Motor neuron (in vitro differentiated cells): ENCODE data around the gene SLC43A2. TPM values are rescaled to one million over a fixed set of nuclear protein-coding genes. Genes with fewer than 3 reads are reported as not detected.
A peak's percentile ranks its signal among the peaks of the same experiment; 100 is the strongest.

ENCODE experiments used
- ATAC-seq, 8 experiments: fragments of 200-7000 bp; cut with Tn5 transposase; replicated peaks in 6 of 8; 2 replicates each; pipeline ENCODE4 v1.8.0; 2021; ENCODE audit warnings: mild to moderate bottlenecking in 8 of 8, moderate library complexity in 8 of 8
- H3K27ac ChIP-seq, 2 donors: fragments of 250-450 bp; sonication (Bioruptor Pico); 2 replicates each; pipeline ENCODE4 v1.9.0; 2021; ENCODE audit warnings: antibody characterized with exemption in 2 of 2, mild to moderate bottlenecking in 2 of 2, moderate library complexity in 1 of 2
- H3K4me1 ChIP-seq, 2 donors: fragments of 250-450 bp; sonication (Bioruptor Pico); replicated peaks in 1 of 2; 2 replicates each; pipeline ENCODE4 v1.6.1; 2021; ENCODE audit warnings: antibody characterized with exemption in 2 of 2, mild to moderate bottlenecking in 2 of 2, moderate library complexity in 1 of 2
- H3K4me3 ChIP-seq, 5 donors: fragments of 250-450 bp; sonication (Bioruptor Pico); 2 replicates each; pipeline ENCODE4 v1.9.0; 2021; ENCODE audit warnings: antibody characterized with exemption in 5 of 5, mild to moderate bottlenecking in 5 of 5, moderate library complexity in 4 of 5
- WGBS, 10 experiments: fragments of 450-650 bp; shearing (Covaris generic); methylation state at CpG; one replicate each; pipeline ENCODE4 v1.0.0; 2022; 5-methylcytosine and 5-hydroxymethylcytosine counted together
- in situ Hi-C, 9 experiments: fragments of 400-800 bp; cut with MboI; loops; one replicate each; pipeline ENCODE4 v1.15.0; 2021; ENCODE audit warnings: low sequenced_read_pairs in 9 of 9, low pct_unique_long_range_greater_than_20kb in 2 of 9; ENCODE audit not compliant: unreplicated experiment in 9 of 9
- total RNA-seq, 8 experiments: library from RNA; unstranded; fragments of 300-600 nt; gene quantifications; 2 replicates each; pipeline versions ENCODE4 v1.2.3 to v1.2.4, GENCODE V29; 2022

SLC43A2 gene
- total RNA-seq, 8 experiments from 2014 or later = 7.2 to 33.3 (median 25.2) TPM

DNA sequence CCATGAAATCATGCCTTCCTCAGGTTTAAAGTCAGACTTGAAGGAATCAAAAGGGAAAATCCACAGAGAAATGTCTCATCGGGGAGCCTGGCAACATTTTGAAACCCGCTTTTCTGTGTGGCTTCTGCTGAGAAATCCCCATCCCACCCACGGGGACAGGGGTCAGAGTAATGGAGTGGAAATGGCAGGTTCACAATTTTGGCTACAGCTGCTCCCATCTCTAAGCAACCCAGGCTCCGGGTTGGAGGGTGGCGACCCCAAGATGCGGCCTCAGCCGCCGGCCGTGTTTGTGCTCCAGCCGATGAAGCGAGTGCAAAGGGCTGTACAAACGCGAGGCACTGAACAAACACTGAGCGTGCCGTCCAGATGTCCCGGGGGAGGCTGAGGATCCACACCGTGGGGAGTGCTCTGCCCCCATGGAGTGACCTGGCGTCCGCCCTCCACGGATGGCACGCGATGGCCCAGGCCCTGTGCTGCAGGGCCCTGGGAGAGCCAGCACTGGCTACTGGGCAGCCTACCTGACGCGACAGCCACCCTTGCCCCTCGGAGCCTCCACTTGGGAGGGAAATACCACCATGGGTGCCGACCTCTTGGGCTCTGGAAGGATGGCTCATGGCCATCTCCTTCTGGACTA is 22.2 kb downstream of the SLC43A2 start:
- 20 to 100% (median 73%) methylated on average over 1 to 13 of the region's 26 CpGs; no CpG with 5 or more reads in 5 of the 10 experiments for WGBS, 10 experiments
- peak in 5 of 8 experiments; percentile 6 to 65 (median 32) for ATAC-seq
- no peak overlapping the region for H3K27ac ChIP-seq
- peaks cover 18 to 25% of the 10 kb centered on the region in 2 donors for H3K4me1 ChIP-seq
- H3K4me3 ChIP-seq = no peak overlapping the region
- in situ Hi-C loops = no loop called here

- ATAC-seq = peak in 2 of 8 experiments; percentile 5 to 12
- WGBS, 10 experiments = 60 to 100% (median 94%) methylated on average over 1 to 6 of the region's 19 CpGs; no CpG with 5 or more reads in 7 of the 10 experiments
- no peak overlapping the region for H3K4me3 ChIP-seq
- in situ Hi-C loops = no loop called here
- H3K4me1 ChIP-seq = peaks cover 18 to 25% of the 10 kb centered on the region in 2 donors
- H3K27ac ChIP-seq = no peak overlapping the region
Measured at GRCh38 chr17:1605681-1606351, 22.8 kb downstream of the SLC43A2 start.

- in situ Hi-C loops = no loop called here
- peak overlapping the region; percentile 48 to 79 for H3K27ac ChIP-seq
- ATAC-seq = peak in 5 of 8 experiments; percentile 27 to 81 (median 77)
Measured at GRCh38 chr17:1604831-1605528, 23.7 kb downstream of the SLC43A2 start.

GRCh38 chr17:1601571-1601970 is 27.1 kb downstream of the SLC43A2 start:
- WGBS, 10 experiments = 33 to 100% (median 90%) methylated on average over 1 to 5 of the region's 14 CpGs; no CpG with 5 or more reads in 6 of the 10 experiments
- H3K4me3 ChIP-seq = no peak overlapping the region
- in situ Hi-C loops = no loop called here
- H3K27ac ChIP-seq = no peak overlapping the region
- no peak for ATAC-seq
- H3K4me1 ChIP-seq = peaks cover 11 to 21% of the 10 kb centered on the region in 2 donors

More at GRCh38 chr17:1604831-1605528, 23.7 kb downstream of the SLC43A2 start:
- 41 to 95% (median 42%) methylated on average over 4 to 7 of the region's 35 CpGs; no CpG with 5 or more reads in 7 of the 10 experiments for WGBS, 10 experiments
- Histone ChIP-seq H3K4me1 (peaks cover 18 to 25% of the 10 kb centered on the region in 2 donors), H3K4me3 (no peak overlapping the region)

DNA sequence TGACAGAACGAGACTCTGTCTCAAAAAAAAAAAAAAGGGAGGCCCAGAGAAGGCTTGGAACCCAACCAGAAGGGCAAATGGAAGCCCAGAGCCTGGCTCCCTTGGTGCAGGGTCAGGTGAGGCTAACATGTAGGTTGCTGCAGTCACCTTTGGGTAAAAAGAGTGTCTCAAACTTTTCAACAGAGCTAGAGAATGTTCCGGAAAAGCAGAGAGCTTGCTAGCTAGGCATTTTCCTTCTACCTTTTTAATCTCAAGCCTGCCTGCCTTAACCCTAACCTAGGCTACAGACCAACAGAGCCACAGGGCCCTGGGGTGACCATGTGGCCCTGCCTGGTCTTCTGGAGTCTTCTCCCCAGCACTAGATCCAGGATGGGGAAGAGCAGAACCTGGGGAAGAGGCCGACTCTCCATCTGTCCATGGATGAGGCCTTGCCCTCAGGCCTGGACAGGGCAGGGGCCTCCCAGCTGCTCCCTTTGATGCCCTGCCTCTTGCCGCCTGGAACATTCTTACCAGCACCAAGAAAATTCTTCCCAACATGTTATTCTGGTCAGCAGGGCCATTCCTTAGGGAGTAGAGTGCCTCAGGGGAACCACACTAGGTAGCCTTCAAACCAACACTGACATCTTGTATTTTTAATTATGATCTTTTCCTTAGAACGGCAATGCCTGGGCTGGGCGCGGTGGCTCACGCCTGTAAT is 30.1 kb downstream of the SLC43A2 start:
- Histone ChIP-seq H3K4me1 (no peaks in the 10 kb centered on the region), H3K4me3 (no peak overlapping the region), H3K27ac (no peak overlapping the region)
- in situ Hi-C loops = no loop called here
- ATAC-seq = no peak
- 80 to 100% (median 93%) methylated on average over 1 to 7 of the region's 8 CpGs; no CpG with 5 or more reads in 2 of the 10 experiments for WGBS, 10 experiments

- WGBS, 10 experiments = 80 to 100% (median 94%) methylated on average over 1 to 12 of the region's 14 CpGs; no CpG with 5 or more reads in 3 of the 10 experiments
- no peak overlapping the region for H3K4me3 ChIP-seq
- no peaks in the 10 kb centered on the region for H3K4me1 ChIP-seq
- in situ Hi-C loops = no loop called here
- no peak overlapping the region for H3K27ac ChIP-seq
- ATAC-seq = no peak
Measured at GRCh38 chr17:1597861-1598342, 30.7 kb downstream of the SLC43A2 start.

DNA sequence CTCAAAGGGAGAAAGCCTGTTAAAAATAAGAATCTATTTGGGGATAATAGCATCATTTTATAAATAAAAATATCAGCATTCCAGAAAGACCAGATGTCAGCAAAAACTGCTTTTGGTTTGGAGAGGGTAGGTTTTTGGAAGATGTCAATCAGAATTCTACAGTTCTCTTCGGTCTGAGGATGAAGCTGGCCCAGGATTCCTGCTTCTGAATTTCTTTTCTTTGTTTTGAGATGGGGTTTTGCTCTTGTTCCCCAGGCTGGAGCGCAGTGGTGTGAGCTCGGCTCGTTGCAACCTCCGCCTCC is 35.1 kb downstream of the SLC43A2 start:
- no peak overlapping the region for H3K4me3 ChIP-seq
- no peaks in the 10 kb centered on the region for H3K4me1 ChIP-seq
- 50 to 100% (median 86%) methylated on average over 1 to 5 of the region's 5 CpGs; no CpG with 5 or more reads in 3 of the 10 experiments for WGBS, 10 experiments
- ATAC-seq = no peak
- in situ Hi-C loops = no loop called here
- no peak overlapping the region for H3K27ac ChIP-seq

- ATAC-seq = no peak
- H3K27ac ChIP-seq = no peak overlapping the region
- no peak overlapping the region for H3K4me3 ChIP-seq
- 69 to 100% (median 94%) methylated on average over 1 to 13 of the region's 25 CpGs; no CpG with 5 or more reads in 5 of the 10 experiments for WGBS, 10 experiments
- no peaks in the 10 kb centered on the region for H3K4me1 ChIP-seq
- in situ Hi-C loops = no loop called here
Measured at GRCh38 chr17:1592751-1593629, 35.6 kb downstream of the SLC43A2 start.

GRCh38 chr17:1591474-1592090 is 37.1 kb downstream of the SLC43A2 start:
- in situ Hi-C loops = no loop called here
- Histone ChIP-seq H3K4me3 (no peak overlapping the region), H3K27ac (no peak overlapping the region), H3K4me1 (no peaks in the 10 kb centered on the region)
- ATAC-seq = no peak
- WGBS, 10 experiments = 80 to 100% methylated on average over 1 to 2 of the region's 40 CpGs; no CpG with 5 or more reads in 8 of the 10 experiments

GRCh38 chr17:1590747-1591473 is 37.7 kb downstream of the SLC43A2 start:
- no peak overlapping the region for H3K4me3 ChIP-seq
- no peaks in the 10 kb centered on the region for H3K4me1 ChIP-seq
- in situ Hi-C loops = no loop called here
- WGBS, 10 experiments = 78% methylated on average over 6 of the region's 38 CpGs; no CpG with 5 or more reads in 9 of the 10 experiments
- no peak overlapping the region for H3K27ac ChIP-seq
- peak in 3 of 8 experiments; percentile 15 to 19 (median 17) for ATAC-seq

GRCh38 chr17:1590029-1590746 is 38.4 kb downstream of the SLC43A2 start:
- WGBS, 10 experiments = 0 to 85% (median 60%) methylated on average over 1 to 12 of the region's 19 CpGs; no CpG with 5 or more reads in 3 of the 10 experiments
- in situ Hi-C loops = no loop called here
- Histone ChIP-seq H3K27ac (no peak overlapping the region), H3K4me3 (no peak overlapping the region), H3K4me1 (no peaks in the 10 kb centered on the region)
- peak in 5 of 8 experiments; percentile 11 to 89 (median 46) for ATAC-seq
